Transverse colon (tissue), 4 donors: Measurements from ENCODE around the gene OVCH1.

Experiments used
- CTCF ChIP-seq, 5 experiments: fragments of 200-600 bp in 3 of 5; fragments of 450-650 bp in 2 of 5; sonication (generic) in 3 of 5; IDR thresholded peaks; 1 replicate in 2 of 5; 2 replicates in 3 of 5; pipeline ENCODE4 v1.5.1; 2016 to 2017; ENCODE audit warnings: antibody characterized with exemption in 5 of 5, inconsistent platforms in 3 of 5, mild to moderate bottlenecking in 2 of 5, moderate library complexity in 1 of 5
- EP300 ChIP-seq: sonication (generic); formaldehyde crosslinking; IDR thresholded peaks from one replicate; pipeline ENCODE4 v1.6.1; 2017; ENCODE audit warnings: antibody characterized with exemption, low read depth
- POLR2A ChIP-seq: fragments of 450-650 bp; IDR thresholded peaks from one replicate; pipeline ENCODE4 v1.6.1; 2016; ENCODE audit warnings: antibody characterized with exemption, mild to moderate bottlenecking, moderate library complexity
- POLR2AphosphoS5 ChIP-seq, 3 donors: sonication (generic); formaldehyde crosslinking; IDR thresholded peaks; one replicate each; pipeline ENCODE4 v1.6.1; 2016; ENCODE audit warnings: antibody characterized with exemption in 3 of 3

- TF ChIP-seq CTCF (IDR thresholded peaks at IDR 0.05), result no peak
- TF ChIP-seq POLR2A, result no peak
- TF ChIP-seq EP300, result no peak
- TF ChIP-seq POLR2AphosphoS5 (IDR thresholded peaks at IDR 0.05), result no peak
Observed at GRCh38 chr12:29431513-29431912, 66.0 kb downstream of the OVCH1 start.
